ENCODE data around the gene FBXO31. TPM values are rescaled to one million over a fixed set of nuclear protein-coding genes. Genes with fewer than 3 reads are reported as not detected.

Gene FBXO31
- total RNA-seq, 1 experiment from 2014 or later = 40.4 TPM

DNA sequence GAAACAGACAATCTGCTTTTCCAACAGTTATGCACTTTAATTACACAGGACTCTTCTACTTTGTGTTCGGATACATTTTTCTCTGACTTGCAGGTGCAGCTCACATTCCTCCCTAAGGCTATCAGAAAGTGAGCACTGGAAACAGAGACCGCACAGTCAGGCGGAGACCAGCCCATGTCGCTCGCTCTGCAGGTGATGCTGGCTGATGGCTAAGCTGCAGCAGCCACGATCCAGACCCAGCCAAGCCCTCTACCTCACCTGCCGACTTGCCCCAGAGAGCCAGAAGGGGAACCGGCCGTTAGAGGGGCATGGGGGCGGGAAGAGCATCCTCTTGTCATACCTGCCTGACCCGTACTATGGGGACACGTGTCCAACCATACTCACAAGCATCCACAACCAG lies 42.4 kb upstream of the FBXO31 start:
- H3K36me3 Mint-ChIP-seq (ENCODE audit: insufficient read depth, unreplicated experiment) = peaks cover 39% of the 10 kb centered on the region
- no peaks in the 10 kb centered on the region for H3K27me3 Mint-ChIP-seq (ENCODE audit: unreplicated experiment)
- CTCF ChIA-PET = interaction anchor here (0.7 to 1.1 kb wide), 2 partner anchors 9 to 171 kb away, joined by 3 to 4 read pairs; no protein-coding TSS in a partner anchor
- BruUV-seq (replicated peaks) = no TSS peak
- intact Hi-C loops (cut with micrococcal nuclease; ENCODE audit: unreplicated experiment) = no loop called here
- DNase-seq = no peak
- no peaks in the 10 kb centered on the region for H3K4me1 Mint-ChIP-seq (ENCODE audit: low read depth, unreplicated experiment)
- H3K4me3 Mint-ChIP-seq (ENCODE audit: low read depth, unreplicated experiment) = no peak overlapping the region
- H3K27ac Mint-ChIP-seq (ENCODE audit: unreplicated experiment) = no peak overlapping the region
- H3K9me3 Mint-ChIP-seq (ENCODE audit: low read depth, unreplicated experiment) = no peaks in the 10 kb centered on the region
- no peak for TF ChIP-seq CTCF (IDR thresholded peaks at IDR 0.05; ENCODE audit: unreplicated experiment)

GRCh38 chr16:87424266-87424665 lies 40.7 kb upstream of the FBXO31 start:
- BruUV-seq (replicated peaks) = no TSS peak
- H3K27ac Mint-ChIP-seq (ENCODE audit: unreplicated experiment) = no peak overlapping the region
- H3K27me3 Mint-ChIP-seq (ENCODE audit: unreplicated experiment) = no peaks in the 10 kb centered on the region
- no peaks in the 10 kb centered on the region for H3K9me3 Mint-ChIP-seq (ENCODE audit: low read depth, unreplicated experiment)
- intact Hi-C loops (cut with micrococcal nuclease; ENCODE audit: unreplicated experiment) = no loop called here
- TF ChIP-seq CTCF (IDR thresholded peaks at IDR 0.05; ENCODE audit: unreplicated experiment) = no peak
- no peak overlapping the region for H3K4me3 Mint-ChIP-seq (ENCODE audit: low read depth, unreplicated experiment)
- DNase-seq = no peak
- H3K4me1 Mint-ChIP-seq (ENCODE audit: low read depth, unreplicated experiment) = no peaks in the 10 kb centered on the region
- CTCF ChIA-PET = no interaction called here
- H3K36me3 Mint-ChIP-seq (ENCODE audit: insufficient read depth, unreplicated experiment) = peaks cover 47% of the 10 kb centered on the region

- Mint-ChIP-seq H3K27ac (ENCODE audit: unreplicated experiment) (no peak overlapping the region), H3K36me3 (ENCODE audit: insufficient read depth, unreplicated experiment) (peaks cover 43% of the 10 kb centered on the region), H3K9me3 (ENCODE audit: low read depth, unreplicated experiment) (no peaks in the 10 kb centered on the region), H3K4me3 (ENCODE audit: low read depth, unreplicated experiment) (no peak overlapping the region), H3K4me1 (ENCODE audit: low read depth, unreplicated experiment) (no peaks in the 10 kb centered on the region), H3K27me3 (ENCODE audit: unreplicated experiment) (no peaks in the 10 kb centered on the region)
- CTCF ChIA-PET = no interaction called here
- intact Hi-C loops (cut with micrococcal nuclease; ENCODE audit: unreplicated experiment) = no loop called here
- TF ChIP-seq CTCF (IDR thresholded peaks at IDR 0.05; ENCODE audit: unreplicated experiment) = no peak
- no peak for DNase-seq
- no TSS peak for BruUV-seq (replicated peaks)
Observed at GRCh38 chr16:87423429-87423828, 39.9 kb upstream of the FBXO31 start.

GRCh38 chr16:87422106-87422505 lies 38.5 kb upstream of the FBXO31 start:
- Mint-ChIP-seq H3K27ac (ENCODE audit: unreplicated experiment) (no peak overlapping the region), H3K36me3 (ENCODE audit: insufficient read depth, unreplicated experiment) (peaks cover 44% of the 10 kb centered on the region), H3K4me3 (ENCODE audit: low read depth, unreplicated experiment) (no peak overlapping the region), H3K9me3 (ENCODE audit: low read depth, unreplicated experiment) (no peaks in the 10 kb centered on the region), H3K4me1 (ENCODE audit: low read depth, unreplicated experiment) (no peaks in the 10 kb centered on the region), H3K27me3 (ENCODE audit: unreplicated experiment) (no peaks in the 10 kb centered on the region)
- intact Hi-C loops (cut with micrococcal nuclease; ENCODE audit: unreplicated experiment) = no loop called here
- CTCF ChIA-PET = no interaction called here
- no peak for TF ChIP-seq CTCF (IDR thresholded peaks at IDR 0.05; ENCODE audit: unreplicated experiment)
- BruUV-seq (replicated peaks) = no TSS peak
- no peak for DNase-seq
